PC-3 (cell line): ENCODE results near the gene NPY4R. TPM values are rescaled to one million over a fixed set of nuclear protein-coding genes. Genes with fewer than 3 reads are reported as not detected.
"Not testable (repeated sequence)": the region's sequence is repeated elsewhere in the genome, so short reads cannot be mapped to it uniquely, and the experiment has no call there.

ENCODE experiments used
- ATAC-seq: fragments of 200-7000 bp; cut with Tn5 transposase; 2 replicates; pipeline ENCODE4 v1.9.1; 2020; ENCODE audit warnings: mild to moderate bottlenecking, moderate library complexity
- Bru-seq: library from RNA; stranded (reverse); fragments of 400-500 nt; gene quantifications from one replicate; lab custom pipeline; 2021; lab: Mats Ljungman, UMichigan
- BruChase-seq, 2 experiments: library from RNA; stranded (reverse); fragments of 400-500 nt; gene quantifications; one replicate each; lab custom pipeline; 2021; lab: Mats Ljungman, UMichigan
- BruUV-seq: library from RNA; stranded (reverse); fragments of 400-500 nt; replicated peaks from 2 replicates; lab custom pipeline; 2021; lab: Mats Ljungman, UMichigan
- CTCF ChIA-PET: fragments of 300-600 bp; sonication (Branson Sonifier 250); formaldehyde crosslinking; loops from one replicate; lab custom pipeline; 2022; ENCODE audit warnings: antibody characterized with exemption; lab: Charles Lee
- POLR2A ChIA-PET: fragments of 300-600 bp; sonication (Branson Sonifier 250); formaldehyde crosslinking; loops from one replicate; lab custom pipeline; 2022; ENCODE audit warnings: antibody characterized with exemption; ENCODE audit not compliant: unreplicated experiment; lab: Charles Lee
- DNase-seq: peaks from one replicate; pipeline ENCODE4 v3.0.0-alpha.2; 2015
- H2AFZ ChIP-seq: fragments of 300-600 bp; sonication (generic); 2 replicates; pipeline ENCODE4 v1.6.0; 2016; ENCODE audit warnings: antibody characterized with exemption, low read length
- H3F3A ChIP-seq: fragments of 300-600 bp; sonication (generic); one replicate; pipeline ENCODE4 v1.6.0; 2017; ENCODE audit warnings: antibody characterized with exemption, low read length, control low read depth, mild to moderate bottlenecking; ENCODE audit not compliant: unreplicated experiment
- H3K27ac ChIP-seq: fragments of 300-600 bp; sonication (generic); 2 replicates; pipeline ENCODE4 v1.5.1; 2016; ENCODE audit warnings: mild to moderate bottlenecking, low read length
- H3K27me3 ChIP-seq: fragments of 300-600 bp; sonication (generic); 2 replicates; pipeline ENCODE4 v1.6.1; 2016; ENCODE audit warnings: low read length, mixed read lengths
- H3K36me3 ChIP-seq: fragments of 300-600 bp; sonication (generic); 2 replicates; pipeline ENCODE4 v1.6.1; 2016; ENCODE audit warnings: low read depth, mixed run types, low read length, mixed read lengths
- H3K4me1 ChIP-seq: fragments of 300-600 bp; sonication (generic); 2 replicates; pipeline ENCODE4 v1.5.1; 2016; ENCODE audit warnings: low read length; ENCODE audit not compliant: insufficient read depth
- H3K4me2 ChIP-seq: fragments of 300-600 bp; sonication (generic); 2 replicates; pipeline ENCODE4 v1.6.0; 2016; ENCODE audit warnings: low read length
- H3K4me3 ChIP-seq: fragments of 300-600 bp; sonication (generic); 2 replicates; pipeline ENCODE4 v1.5.1; 2016; ENCODE audit warnings: mild to moderate bottlenecking, low read length, mixed read lengths
- H3K79me2 ChIP-seq: fragments of 300-600 bp; sonication (generic); 2 replicates; pipeline ENCODE4 v1.6.1; 2017; ENCODE audit warnings: low read length, mixed read lengths
- H3K9ac ChIP-seq: fragments of 300-600 bp; sonication (generic); 2 replicates; pipeline ENCODE4 v1.6.0; 2016; ENCODE audit warnings: mild to moderate bottlenecking, low read length
- H3K9me2 ChIP-seq: fragments of 300-600 bp; sonication (generic); replicated peaks from 2 replicates; pipeline ENCODE4 v1.6.1; 2016; ENCODE audit warnings: mixed run types, low read length, mixed read lengths
- H3K9me3 ChIP-seq: fragments of 300-600 bp; sonication (generic); 2 replicates; pipeline ENCODE4 v1.6.1; 2016; ENCODE audit warnings: low read length, mixed read lengths
- H4K20me1 ChIP-seq: fragments of 300-600 bp; sonication (generic); 2 replicates; pipeline ENCODE4 v1.6.1; 2016; ENCODE audit warnings: low read length, mixed read lengths
- EZH2 ChIP-seq: fragments of 300-600 bp; sonication (generic); IDR thresholded peaks from one replicate; pipeline ENCODE4 v1.6.1; 2017; ENCODE audit warnings: antibody characterized with exemption, mild to moderate bottlenecking, low read length; ENCODE audit not compliant: unreplicated experiment
- EZH2phosphoT487 ChIP-seq: fragments of 300-600 bp; sonication (generic); IDR thresholded peaks from 2 replicates; pipeline ENCODE4 v1.6.1; 2018; ENCODE audit warnings: mild to moderate bottlenecking, antibody characterized with exemption, low read length, borderline replicate concordance
- intact Hi-C: fragments of 100-400 bp; cut with micrococcal nuclease; formaldehyde crosslinking; loops from 2 replicates; pipeline ENCODE4 v1.9.0; 2023
- long read RNA-seq: library from polyadenylated mRNA; unstranded; transcript quantifications from one replicate; pipeline ENCODE4 v2.0.0, GENCODE V29; 2021; ENCODE audit not compliant: unreplicated experiment
- total RNA-seq: library from RNA; depleted of rRNA; stranded (reverse); fragments of >200 nt; gene quantifications from 2 replicates; pipeline ENCODE4 v1.2.3, GENCODE V29; 2014; rRNA removed
- TF ChIP-seq, protein P1 (sequence below): fragments of 300-600 bp; sonication (generic); conservative IDR thresholded peaks from 2 replicates; pipeline ENCODE4 v1.5.1; 2017; ENCODE audit warnings: antibody characterized with exemption, low read depth, mild to moderate bottlenecking, low read length

The NPY4R gene, protein sequence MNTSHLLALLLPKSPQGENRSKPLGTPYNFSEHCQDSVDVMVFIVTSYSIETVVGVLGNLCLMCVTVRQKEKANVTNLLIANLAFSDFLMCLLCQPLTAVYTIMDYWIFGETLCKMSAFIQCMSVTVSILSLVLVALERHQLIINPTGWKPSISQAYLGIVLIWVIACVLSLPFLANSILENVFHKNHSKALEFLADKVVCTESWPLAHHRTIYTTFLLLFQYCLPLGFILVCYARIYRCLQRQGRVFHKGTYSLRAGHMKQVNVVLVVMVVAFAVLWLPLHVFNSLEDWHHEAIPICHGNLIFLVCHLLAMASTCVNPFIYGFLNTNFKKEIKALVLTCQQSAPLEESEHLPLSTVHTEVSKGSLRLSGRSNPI
- not detected in 2 replicates for total RNA-seq
- not detected for Bru-seq, nascent RNA
- not detected for BruChase-seq, experiment 1, labeled RNA remaining after a 6-hour chase
- BruChase-seq, experiment 2, labeled RNA remaining after a 2-hour chase = not detected
- long read RNA-seq = 0 reads

GRCh38 chr10:46465765-46466164, at the start of gene NPY4R:
Gene NPY4R, minus strand, starts transcription at chr10:46465958. Its CDS starts 3,323 bp downstream, at chr10:46462635.
- H3K4me3 ChIP-seq, H2AFZ ChIP-seq, H3K9ac ChIP-seq, H3K79me2 ChIP-seq, H4K20me1 ChIP-seq, H3K9me3 ChIP-seq, H3K36me3 ChIP-seq, POLR2A ChIA-PET, BruUV-seq, H3K4me2 ChIP-seq, CTCF ChIA-PET, H3K27me3 ChIP-seq, H3F3A ChIP-seq, H3K9me2 ChIP-seq, ATAC-seq, DNase-seq, H3K4me1 ChIP-seq, intact Hi-C loops, H3K27ac ChIP-seq: not testable (repeated sequence)

- ChIA-PET POLR2A (no interaction called here), CTCF (no interaction called here)
- no peak overlapping the region for H3K4me3 ChIP-seq
- no peaks in the 10 kb centered on the region for H3K9me2 ChIP-seq
- no peak overlapping the region for H3K27ac ChIP-seq
- H3K79me2 ChIP-seq = no peaks in the 10 kb centered on the region
- H4K20me1 ChIP-seq = no peaks in the 10 kb centered on the region
- no peak overlapping the region for H2AFZ ChIP-seq
- intact Hi-C loops = no loop called here
- ATAC-seq = no peak
- BruUV-seq = no TSS peak
- DNase-seq = no peak
- H3K36me3 ChIP-seq = no peaks in the 10 kb centered on the region
- H3K9me3 ChIP-seq = no peaks in the 10 kb centered on the region
- H3K9ac ChIP-seq = no peak overlapping the region
- no peaks in the 10 kb centered on the region for H3K27me3 ChIP-seq
- peaks cover 11% of the 10 kb centered on the region for H3K4me1 ChIP-seq
- TF ChIP-seq EZH2phosphoT487 = no peak
- TF ChIP-seq, protein P1, sequence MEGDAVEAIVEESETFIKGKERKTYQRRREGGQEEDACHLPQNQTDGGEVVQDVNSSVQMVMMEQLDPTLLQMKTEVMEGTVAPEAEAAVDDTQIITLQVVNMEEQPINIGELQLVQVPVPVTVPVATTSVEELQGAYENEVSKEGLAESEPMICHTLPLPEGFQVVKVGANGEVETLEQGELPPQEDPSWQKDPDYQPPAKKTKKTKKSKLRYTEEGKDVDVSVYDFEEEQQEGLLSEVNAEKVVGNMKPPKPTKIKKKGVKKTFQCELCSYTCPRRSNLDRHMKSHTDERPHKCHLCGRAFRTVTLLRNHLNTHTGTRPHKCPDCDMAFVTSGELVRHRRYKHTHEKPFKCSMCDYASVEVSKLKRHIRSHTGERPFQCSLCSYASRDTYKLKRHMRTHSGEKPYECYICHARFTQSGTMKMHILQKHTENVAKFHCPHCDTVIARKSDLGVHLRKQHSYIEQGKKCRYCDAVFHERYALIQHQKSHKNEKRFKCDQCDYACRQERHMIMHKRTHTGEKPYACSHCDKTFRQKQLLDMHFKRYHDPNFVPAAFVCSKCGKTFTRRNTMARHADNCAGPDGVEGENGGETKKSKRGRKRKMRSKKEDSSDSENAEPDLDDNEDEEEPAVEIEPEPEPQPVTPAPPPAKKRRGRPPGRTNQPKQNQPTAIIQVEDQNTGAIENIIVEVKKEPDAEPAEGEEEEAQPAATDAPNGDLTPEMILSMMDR = no peak
- no peak for TF ChIP-seq EZH2
- H3K4me2 ChIP-seq = no peak overlapping the region
- no peaks in the 10 kb centered on the region for H3F3A ChIP-seq
Measured at GRCh38 chr10:46515366-46515765, 49.6 kb upstream of the NPY4R start.

DNA sequence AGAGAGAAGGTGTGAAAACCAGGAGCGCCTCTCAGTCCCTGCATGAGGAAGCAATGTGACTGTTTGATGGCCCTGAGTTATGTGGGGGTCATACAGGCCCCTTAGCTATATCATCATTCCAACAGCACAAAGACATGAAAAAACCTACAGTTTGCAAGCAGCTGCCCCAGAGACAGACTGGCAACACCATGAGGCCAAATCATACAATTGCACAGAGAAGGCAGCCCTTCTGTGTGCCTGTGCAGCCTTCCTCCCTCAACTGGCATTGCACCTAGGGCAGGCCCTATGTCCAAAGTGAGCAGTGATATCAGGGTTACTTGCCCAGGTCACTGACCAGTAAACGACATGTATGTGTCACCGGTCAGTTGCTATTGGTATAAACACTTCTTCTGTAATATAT, 49.1 kb upstream of the NPY4R start:
- no peak overlapping the region for H3K9ac ChIP-seq
- ChIA-PET CTCF (no interaction called here), POLR2A (no interaction called here)
- ATAC-seq (no peak), DNase-seq (no peak)
- H3K27me3 ChIP-seq = no peaks in the 10 kb centered on the region
- no peaks in the 10 kb centered on the region for H3F3A ChIP-seq
- TF ChIP-seq EZH2phosphoT487 (no peak), EZH2 (no peak)
- TF ChIP-seq, protein P1 = no peak
- no peak overlapping the region for H3K4me2 ChIP-seq
- H3K9me2 ChIP-seq = no peaks in the 10 kb centered on the region
- no peak overlapping the region for H2AFZ ChIP-seq
- BruUV-seq = no TSS peak
- intact Hi-C loops = no loop called here
- H3K27ac ChIP-seq = no peak overlapping the region
- no peaks in the 10 kb centered on the region for H3K79me2 ChIP-seq
- H3K4me3 ChIP-seq = no peak overlapping the region
- no peaks in the 10 kb centered on the region for H3K36me3 ChIP-seq
- peaks cover 11% of the 10 kb centered on the region for H3K4me1 ChIP-seq
- no peaks in the 10 kb centered on the region for H3K9me3 ChIP-seq
- H4K20me1 ChIP-seq = no peaks in the 10 kb centered on the region
